Panc1 (cell line): ENCODE measurements around the gene FAM118A.

Experiments used
- CTCF ChIP-seq: fragments of 450-650 bp; IDR thresholded peaks from 2 replicates; pipeline ENCODE4 v1.5.1; 2017; ENCODE audit warnings: mild to moderate bottlenecking
- POLR2AphosphoS5 ChIP-seq: IDR thresholded peaks from 2 replicates; pipeline ENCODE4 v1.6.1; 2012; ENCODE audit warnings: mild to moderate bottlenecking, low read depth, low read length, moderate library complexity
- SIN3A ChIP-seq: IDR thresholded peaks from 2 replicates; pipeline ENCODE4 v1.6.1; 2012; ENCODE audit warnings: low read depth, mild to moderate bottlenecking, low read length, moderate library complexity, borderline replicate concordance; ENCODE audit not compliant: insufficient read depth

DNA sequence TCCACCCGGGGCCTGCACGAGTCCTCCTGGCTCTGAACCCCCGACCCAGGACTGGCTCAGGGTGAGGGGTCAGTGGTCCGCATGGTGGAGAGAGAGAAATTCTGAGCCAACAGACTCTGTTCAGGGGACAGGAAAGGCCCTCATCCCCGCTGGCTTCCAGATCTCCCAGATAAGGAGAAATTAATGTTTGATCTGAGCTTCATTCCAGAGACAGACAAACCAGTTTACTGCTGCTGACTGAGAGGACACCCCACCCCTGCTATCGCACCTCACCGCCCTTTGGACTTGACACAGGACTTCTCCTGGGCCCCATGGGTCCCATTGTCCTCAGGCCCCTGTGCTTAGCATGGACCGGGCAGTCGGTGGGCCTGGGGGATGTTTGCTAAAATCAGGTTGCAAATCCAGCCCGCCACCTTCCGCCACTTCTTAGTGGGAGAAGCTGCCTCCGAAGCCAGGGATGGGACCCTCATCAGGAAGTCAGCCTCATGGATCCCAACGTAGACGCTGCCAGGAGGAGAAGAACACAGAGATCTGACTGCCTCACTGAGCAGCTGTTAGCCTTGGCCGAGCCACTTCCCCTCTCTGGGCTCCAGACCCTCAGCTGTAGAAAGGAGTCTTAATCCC lies 36.2 kb upstream of the FAM118A start:
- TF ChIP-seq CTCF, result no peak
- TF ChIP-seq POLR2AphosphoS5, result no peak
- no peak for TF ChIP-seq SIN3A
